ENCODE measurements around the gene ABRACL.
"Not testable (repeated sequence)": the region's sequence is repeated elsewhere in the genome, so short reads cannot be mapped to it uniquely, and the experiment has no call there.

Gene ABRACL

DNA sequence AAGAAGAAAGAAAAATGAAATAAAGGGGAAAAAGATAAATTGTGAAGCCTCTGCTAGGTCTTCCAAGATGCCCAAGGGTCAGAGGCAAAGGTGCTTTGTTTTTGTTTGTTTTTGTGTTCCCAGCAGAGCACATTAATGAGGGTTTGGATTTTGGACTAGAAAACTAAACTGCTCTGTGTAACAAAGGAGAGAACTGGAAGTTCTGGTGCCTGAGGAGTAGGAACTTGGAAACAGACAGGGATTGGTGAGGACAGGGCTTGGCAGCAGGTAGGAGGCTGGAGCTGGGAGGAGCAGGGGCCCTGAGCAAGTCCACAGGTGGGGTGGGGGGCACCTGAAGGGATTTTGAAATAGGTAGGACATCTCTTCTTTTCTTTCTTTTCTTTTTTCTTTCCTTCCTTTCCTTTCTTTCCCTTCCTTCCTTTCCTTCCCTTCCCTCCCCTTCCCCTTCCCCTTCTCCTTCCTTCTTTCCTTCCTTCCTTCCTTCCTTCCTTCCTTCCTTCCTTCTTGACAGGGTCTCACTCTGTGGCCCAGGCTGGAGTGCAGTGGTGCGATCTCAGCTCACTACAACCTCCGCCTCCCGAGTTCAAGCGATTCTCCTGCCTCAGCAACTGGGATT, 15.3 kb upstream of the ABRACL start:
- DNase-seq: no peak

DNA sequence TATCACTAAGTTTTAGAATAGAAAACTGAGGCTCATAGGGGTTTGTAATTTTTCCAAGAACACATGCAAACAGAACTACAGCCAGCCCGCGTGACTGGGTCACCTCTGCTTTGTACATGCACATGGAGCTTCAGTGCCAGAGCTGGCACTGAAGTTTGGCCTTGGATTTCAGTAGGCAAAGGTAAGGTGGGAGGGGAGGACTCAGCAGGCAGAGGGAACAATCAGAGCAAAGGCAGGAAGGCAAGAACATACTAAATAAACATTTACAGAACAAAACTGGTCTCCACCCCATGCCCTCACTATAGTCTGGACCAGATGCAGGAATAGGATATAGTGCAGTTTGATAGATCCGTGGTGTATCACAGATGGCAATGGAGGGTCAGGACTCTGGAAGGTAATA, 13.6 kb upstream of the ABRACL start:
- no peak for DNase-seq

DNA sequence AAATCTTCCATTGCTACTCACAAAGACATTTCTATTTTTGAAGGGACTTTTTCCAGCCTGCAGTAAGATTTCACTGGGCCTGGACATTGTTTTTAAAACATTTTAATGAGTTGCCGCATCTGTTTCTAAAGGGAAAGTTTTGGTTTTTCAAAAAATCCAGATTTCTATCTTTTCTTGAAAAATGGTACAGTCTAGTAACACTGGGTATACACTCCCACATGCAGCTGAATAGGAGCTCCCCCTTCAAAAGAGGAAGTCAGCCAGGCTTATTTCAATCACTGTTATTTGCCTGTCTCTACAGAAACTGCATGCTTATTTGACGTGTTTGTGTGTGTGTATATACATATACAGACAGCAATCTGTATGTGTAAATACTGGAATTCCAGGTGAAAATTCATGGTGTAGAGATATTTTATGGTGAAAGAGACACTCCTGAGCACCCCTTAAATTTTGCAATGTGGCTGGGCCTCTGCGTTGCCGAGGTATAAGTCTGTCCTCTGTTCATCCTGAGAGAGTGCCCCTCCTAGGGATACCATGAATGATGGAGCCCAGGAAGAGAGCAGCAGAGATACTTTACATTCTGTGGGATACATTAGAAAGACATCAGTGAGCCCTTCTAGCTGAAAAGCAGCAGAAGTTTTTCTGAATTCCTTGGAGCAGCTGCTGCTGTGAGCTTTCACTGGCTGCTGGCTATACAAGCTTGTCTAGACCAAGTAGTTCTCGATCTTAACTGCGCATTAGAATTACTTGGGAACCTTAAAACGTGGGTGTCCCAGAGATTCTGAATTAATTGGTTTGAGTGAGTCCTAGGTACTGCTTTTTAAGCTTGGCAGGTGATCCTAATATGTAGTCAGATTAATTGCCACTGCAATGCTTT, 12.0 kb upstream of the ABRACL start:
- DNase-seq: no peak

DNA sequence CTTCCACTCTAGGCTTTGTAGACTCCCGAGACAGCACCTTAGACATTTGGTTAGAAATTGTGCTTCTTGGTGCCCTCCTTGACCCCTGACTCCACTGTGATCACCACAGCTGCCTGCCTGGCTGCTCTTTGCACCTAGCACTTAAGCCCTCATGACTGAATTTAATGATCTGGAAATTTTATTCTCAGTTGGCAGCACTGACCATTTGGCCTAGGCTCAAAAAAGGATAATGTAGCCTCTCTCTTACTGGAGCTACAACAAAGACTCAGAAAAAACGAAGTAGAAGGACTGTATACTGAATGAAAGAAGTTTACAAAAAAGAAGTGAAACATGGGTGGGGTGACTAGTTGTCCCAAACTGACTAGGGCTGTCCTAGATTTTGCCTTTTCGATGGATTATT, 11.3 kb upstream of the ABRACL start:
- DNase-seq: no peak

DNA sequence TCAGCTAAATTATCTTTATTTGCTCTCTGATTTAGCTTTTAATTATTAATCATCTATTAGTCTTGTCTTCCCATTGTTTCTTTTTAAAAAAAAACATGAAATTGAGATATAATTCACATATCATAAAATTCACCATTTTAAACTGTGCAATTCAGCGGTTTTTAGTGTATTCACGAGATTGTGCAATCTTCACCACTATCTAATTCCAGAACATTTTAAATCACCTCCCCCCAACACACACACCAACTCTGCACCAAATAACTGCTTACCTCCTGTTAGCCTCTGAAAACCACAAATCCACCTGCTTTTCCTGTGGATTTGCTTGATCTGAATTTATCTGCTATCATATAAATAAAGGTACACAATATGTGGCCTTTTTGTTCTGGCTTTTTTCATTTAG, 8.8 kb upstream of the ABRACL start:
- no peak for DNase-seq

DNA sequence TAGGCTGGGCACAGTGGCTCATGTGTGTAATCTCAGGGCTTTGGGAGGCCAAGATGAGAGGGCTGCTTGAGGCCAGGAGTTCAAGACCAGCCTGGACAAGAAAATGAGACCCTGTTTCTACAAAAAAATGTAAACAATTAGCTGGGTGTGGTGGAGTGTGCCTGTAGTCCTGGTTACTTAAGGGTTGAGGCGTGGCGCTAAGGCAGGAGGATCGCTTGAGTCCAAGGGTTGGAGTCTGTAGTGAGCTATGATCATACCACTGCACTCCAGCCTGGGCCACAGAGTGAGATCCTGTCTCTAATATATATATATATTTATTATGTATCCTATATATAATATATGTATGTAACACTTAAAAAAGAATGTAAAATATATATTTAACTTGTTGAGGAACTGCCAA, 7.9 kb upstream of the ABRACL start:
- no peak for DNase-seq

DNA sequence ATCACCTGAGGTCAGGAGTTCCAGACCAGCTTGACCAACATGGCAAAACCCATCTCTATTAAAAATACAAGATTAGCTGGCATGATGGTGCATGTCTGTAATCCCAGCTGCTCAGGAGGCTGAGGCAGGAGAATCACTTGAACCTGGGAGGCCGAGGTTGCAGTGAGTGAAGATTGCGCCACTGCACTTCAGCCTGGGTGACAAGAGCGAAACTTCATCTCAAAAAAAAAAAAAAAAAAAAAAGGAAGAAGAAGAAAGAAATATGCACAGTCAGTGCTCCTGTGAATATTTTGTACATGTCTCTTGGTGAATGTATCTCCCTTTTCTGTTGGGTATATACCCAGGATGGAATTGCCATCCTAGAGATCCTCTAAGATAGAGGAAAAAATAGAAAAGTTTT, 3.1 kb upstream of the ABRACL start:
- DNase-seq: not testable (repeated sequence)

DNA sequence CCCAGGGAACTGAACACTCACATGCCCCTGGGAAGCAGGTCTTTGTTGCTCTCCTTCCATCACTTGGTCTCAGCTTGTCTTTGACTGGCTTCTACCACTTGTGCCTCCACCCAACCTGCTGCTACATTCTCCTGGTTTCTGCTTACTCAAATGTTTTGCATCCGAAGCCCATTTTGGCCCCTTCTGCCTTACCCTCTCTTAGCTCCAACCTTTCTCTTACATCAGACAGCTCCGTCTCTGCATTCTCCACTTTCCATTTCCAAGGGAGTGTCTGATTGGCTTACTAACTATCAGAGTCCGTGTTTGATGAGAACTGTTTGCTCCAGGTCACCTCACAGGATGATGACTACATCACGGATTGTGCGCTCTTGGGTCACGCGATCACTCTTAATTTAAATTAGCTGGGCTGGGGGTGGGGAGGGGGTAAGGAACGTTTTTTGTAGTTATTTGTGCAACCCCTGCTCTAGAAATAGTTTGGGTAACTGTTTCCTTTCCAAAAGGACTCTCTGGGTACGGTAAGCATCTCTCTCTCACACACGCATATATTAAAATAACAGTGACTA, 844 bp upstream of the ABRACL start:
- peak; percentile 17 for DNase-seq

DNA sequence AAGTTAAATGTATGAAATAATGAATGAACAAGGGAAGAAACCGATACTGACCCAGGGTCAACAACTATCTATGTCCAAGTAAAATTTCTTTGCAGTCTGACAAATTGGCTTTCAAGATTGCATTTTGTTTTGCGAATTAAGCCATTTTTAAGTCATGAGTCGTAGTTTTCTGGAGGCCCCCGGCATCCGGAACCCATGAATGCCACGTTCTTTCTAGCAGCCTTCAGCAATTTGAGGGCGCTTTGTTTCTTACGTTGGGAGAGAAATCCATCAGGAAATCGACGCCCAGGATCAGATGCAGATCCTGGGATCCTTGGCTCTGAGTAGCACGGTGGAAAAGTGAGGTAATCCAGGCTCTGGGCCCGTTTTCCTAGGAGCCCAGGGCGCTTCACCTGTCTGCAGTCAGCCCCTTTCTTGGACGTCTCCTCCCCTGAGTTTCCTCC, 309 bp upstream of the ABRACL start:
- DNase-seq: no peak

DNA sequence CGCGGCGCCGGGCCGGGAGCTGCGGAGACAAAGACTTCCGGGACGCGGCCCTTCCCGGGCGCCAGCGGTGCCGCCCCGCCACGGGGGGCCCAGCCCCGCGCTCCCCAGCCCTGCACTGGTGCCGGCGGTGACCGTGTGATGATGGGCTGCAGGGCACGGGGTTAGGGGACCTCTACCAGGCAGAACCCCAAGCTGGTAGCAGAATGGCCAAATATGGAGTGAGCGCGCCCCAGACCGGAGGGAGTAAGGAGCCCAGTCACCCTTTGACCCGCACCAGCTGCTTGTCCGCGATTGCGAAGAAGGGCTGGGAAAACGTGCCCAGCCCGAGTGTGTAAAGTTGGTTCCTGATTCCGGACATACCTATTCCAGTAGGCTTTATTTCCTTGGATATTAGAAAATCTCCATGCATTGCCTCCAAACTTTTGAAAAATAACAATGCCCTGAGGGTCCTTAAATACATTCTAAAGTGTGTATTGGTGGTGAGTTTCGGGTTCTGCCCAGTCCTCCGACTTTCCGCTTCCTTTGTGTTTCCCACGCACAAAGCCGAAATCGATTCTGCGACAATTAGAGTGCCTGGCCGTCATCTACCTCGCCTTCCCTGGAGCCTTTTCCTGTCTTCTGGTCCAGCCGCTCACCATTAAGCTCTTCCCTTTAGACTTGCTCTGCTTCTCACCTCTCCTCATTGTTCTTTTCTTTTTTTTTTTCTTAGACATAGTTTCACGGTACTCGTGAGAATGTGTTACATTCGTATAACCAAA, 1.1 kb downstream of the ABRACL start:
- no peak for DNase-seq

DNA sequence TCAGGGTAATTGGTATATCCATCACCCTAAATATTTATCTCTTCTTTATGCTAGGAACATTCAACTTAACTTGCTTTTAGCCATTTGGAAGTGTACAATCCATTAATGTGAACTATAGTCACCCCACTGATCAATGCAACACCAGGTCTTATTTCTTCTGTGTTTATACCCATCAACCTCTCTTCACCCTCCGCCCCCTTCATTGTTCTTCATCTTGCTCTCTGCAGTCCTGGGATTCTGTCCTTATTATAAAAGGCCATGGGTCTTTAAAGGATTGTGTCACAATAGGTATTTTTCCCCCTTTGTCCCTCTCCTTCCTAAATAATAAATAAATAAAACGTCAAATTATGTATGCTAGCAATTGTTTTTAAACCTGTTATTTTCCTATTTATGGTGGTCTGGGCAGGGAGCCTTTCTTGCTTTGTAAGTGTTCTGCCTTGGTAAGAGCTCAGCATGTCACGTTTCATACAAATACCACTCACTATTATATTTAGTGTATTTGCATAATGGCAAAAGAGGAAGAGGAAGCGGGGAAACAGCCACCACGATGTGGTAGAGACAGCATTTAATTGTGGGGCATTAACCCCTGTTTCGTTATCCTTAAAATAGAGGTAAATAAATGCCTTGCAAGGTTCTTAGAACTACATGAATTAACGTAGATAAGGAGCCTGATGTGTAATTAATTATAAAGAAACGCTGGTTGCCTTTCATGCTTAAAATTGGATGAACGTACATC, 1.9 kb downstream of the ABRACL start:
- no peak for DNase-seq

DNA sequence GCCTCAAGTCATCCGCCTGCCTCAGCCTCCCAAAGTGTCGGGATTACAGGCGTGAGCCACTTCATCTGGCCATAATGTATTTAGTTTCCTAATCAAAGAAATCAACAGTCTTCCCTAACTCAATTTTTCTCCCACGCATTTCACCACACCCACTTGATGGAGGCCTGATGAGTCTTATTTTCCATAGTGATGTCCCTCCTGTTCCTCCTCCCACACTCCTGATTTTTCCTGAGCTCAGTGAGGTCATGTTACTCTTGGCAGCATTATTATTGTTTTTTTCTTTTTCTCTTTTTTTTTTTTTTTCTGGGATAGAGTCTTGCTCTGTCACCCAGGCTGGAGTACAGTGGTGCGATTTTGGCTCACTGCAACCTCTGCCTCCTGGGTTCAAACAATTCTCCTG, 8.9 kb downstream of the ABRACL start:
- DNase-seq: no peak

DNA sequence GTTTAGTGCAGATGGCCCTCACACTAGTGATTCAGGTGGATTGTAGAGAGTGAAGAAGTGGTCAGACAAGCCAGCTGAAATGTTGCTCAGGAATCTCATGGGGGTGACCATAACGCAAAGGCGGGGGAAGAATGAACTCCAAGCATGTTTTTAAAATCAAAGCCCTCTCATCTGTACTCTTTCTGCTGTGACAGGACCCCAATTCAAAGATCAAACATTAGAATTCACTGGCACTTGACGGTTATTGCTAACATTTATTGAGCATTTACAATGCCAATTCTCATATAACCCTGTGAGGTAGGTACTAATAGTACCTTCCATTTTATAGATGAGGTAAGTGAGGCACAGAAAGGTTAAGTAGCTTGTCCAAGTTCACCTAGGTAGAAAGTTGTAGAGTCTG, 15.7 kb downstream of the ABRACL start:
- DNase-seq: no peak

DNA sequence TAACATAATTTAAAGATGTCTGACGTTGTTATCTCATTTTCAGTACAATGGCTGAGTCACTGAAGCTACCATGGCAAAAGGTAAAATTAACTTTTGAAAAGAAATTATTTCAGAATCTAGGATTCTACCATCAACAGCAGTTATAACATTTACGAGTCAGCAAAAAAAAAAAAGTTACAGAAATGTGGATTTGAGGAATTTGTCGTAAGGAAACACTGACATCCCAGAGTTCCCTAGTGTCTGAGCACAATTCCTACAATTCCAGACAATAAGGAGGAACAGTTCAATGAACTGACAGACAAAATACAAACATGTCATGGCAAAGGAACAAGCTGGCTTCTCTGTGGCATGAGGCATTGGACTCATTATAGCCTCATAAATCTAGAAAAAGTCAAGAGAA, 19.1 kb downstream of the ABRACL start:
- DNase-seq: no peak

DNA sequence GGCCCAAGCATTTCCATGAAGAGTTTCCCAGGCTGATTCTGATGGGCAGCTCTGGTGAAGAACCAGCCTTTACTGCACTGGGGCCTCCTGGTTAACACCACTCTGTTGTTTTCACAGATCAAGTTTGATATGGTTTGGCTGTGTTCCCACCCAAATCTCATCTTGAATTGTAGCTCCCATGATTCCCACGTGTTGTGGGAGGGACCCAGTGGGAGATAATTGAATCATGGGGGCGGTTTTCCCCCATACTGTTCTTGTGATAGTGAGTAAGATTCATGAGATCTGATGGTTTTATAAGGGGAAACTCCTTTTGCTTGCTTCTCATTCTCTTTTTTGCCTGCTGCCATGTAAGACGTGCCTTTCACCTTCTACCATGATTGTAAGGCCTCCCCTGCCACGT, 20.4 kb downstream of the ABRACL start:
- not testable (repeated sequence) for DNase-seq

DNA sequence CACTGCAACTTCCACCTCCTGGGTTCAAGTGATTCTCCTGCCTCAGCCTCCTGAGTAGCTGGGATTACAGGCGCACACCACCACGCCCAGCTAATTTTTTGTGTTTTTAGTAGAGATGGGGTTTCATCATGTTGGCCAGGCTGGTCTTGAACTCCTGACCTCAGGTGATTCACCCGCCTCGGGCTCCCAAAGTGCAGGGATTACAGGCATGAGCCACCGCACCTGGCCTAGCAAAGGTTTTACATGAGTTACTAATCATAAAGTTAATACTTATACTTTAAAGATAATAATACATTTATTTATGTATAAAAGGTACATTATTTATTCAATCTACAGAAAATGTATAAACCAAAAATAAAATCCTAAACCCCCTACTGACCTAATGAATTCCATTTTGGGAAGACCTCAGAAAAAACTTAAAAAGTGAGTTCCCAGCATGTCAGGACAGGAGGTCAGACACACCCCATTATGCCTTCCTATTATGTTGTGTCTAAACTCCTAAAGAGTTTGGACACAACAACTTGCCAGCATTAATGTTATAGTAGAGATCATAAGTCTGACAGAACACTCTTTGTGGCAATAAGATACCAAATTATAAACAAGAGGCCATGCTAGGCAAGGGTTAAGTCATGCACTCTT, 21.7 kb downstream of the ABRACL start:
- not testable (repeated sequence) for DNase-seq

DNA sequence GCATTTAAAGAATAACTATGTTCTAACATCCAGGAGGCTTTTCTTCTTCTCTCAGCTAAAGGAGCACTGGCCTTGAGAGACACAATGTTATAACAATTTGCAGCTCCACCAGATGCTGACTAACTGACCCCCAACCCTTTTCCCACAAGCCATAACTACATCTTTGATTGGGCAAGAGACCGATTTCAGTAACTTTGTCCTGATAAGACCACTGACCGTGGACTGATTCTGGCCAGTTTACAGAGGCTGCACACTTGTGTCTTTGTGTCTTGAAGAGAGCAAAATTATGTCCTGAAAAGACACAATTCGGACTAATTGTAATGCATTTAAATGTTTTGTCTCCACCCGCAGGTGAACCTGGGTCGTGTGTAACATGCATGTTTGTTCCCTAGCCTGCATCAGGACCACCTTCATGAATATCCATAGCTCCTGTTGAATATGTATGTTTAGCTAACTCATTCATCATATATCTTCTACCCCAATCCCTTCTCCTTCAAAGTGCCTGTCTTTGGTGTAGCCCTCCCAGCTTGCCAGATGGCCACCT, 22.3 kb downstream of the ABRACL start:
- no peak for DNase-seq

DNA sequence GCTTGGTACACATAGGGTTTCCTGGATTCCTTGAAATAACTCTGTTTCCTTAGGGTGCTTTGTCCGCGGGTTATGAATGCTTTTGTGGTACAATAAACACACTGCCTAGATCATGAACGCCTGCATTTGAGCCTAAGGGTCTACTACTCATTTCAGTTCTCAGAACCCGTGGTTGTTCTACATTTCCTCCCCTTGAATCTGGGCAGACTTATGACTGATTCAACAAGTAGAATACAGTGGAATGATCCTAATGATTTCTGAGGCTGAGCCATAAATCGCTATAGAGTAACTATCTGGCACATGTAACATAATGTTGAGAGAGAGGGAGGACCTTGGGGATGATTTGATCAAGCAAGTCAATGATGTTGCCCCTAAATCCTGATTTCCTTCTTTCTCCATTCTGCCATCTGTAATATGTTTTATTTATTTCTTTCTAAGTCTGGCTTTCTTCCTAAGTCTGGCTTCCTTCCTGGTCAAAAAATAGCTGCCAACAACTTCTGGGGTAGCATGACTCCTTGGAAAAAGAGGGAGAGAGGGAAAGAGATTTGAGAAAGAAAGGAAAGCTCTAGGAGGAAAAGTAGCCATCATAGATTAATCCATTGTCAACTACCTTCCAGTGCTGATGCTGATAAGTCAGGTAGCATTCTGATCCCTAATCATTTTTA, 23.0 kb downstream of the ABRACL start:
- no peak for DNase-seq

DNA sequence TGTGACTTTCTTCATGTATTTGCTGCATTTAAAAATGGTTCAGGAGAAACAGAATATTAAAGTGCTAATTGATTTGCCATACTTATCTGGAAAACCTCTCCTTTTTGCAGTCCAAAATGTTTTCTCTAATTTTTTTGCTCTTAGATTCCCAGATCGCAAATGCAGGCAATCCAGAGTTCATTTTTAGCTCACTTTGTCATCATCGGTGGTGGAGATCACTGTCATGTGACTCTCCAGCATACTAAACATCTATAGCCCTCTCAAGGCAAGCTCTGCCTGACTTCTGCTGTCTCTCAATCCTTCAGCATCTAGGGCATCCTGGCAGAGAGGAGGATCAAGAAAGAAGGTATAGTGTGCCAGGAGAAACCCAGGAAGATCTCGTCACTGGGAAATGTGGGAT, 24.8 kb downstream of the ABRACL start:
- no peak for DNase-seq

DNA sequence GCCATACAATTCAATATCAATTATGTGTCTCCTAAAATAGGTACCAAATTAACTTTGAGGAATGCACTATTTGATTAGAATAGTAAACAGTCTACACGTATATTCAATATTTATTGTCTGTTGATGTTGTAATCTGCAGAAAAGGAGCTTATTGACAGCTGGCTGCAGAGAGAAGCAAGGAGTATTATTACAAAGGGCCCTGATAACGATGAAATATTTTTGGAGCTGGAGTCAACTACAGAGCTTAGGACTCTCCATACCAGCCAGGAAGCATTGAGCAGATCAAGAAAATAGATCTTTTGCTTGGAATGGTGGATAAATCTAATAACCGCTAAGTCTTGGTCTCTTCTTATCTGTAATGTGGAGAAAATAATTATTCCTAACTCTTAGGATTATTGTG, 25.5 kb downstream of the ABRACL start:
- no peak for DNase-seq

DNA sequence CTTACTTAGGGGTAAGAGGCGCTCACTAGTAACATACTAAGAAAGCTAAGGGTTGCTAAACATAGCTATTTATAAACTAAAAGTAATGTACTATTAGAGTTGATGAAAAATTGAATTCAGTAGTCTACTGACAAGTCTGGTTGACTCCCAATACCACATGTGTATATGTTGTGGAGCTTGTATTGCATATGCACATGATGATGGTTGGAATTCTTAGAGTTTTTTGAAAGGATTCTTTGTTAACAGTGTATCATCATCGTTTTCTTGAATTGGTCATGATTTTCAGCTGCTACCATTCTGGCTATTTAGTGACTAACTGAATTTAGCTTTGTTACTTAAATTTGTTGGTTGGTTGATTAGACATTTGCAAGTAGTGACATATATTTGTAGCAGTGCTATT, 27.2 kb downstream of the ABRACL start:
- no peak for DNase-seq

Data from activated T-cell treated with anti-CD3 and anti-CD28 coated beads for 4 hours (primary cell).